Measurements from ENCODE around the gene PLD2. TPM values are rescaled to one million over a fixed set of nuclear protein-coding genes. Genes with fewer than 3 reads are reported as not detected.

The PLD2 gene
- 10 to 100 TPM; 23.6 to 31.4 TPM for total RNA-seq

- ATAC-seq (peak; percentile 99), DNase-seq (ENCODE audit: low spot score in 2 of 2) (peak; percentile 87 to 94)
- H3K36me3 Mint-ChIP-seq, result no peaks in the 10 kb centered on the region
- no peaks in the 10 kb centered on the region for H3K9me3 Mint-ChIP-seq
- H3K27ac Mint-ChIP-seq, result peak within 1 kb of the TSS; percentile 28 to 81
These were observed at the start of gene PLD2 for GRCh38 chr17:4806777-4807604. Gene PLD2, plus strand, starts transcription at chr17:4807152. Its CDS starts 621 bp downstream, at chr17:4807773.

- ATAC-seq, result no peak
- Mint-ChIP-seq H3K27ac (no peak overlapping the region), H3K36me3 (no peaks in the 10 kb centered on the region), H3K9me3 (no peaks in the 10 kb centered on the region)
- DNase-seq (ENCODE audit: low spot score in 2 of 2), result no peak
These were observed 47.1 kb upstream of the PLD2 start for GRCh38 chr17:4759776-4760236.

GRCh38 chr17:4764595-4764994 lies 42.4 kb upstream of the PLD2 start:
- Mint-ChIP-seq H3K27ac (no peak overlapping the region), H3K36me3 (no peaks in the 10 kb centered on the region), H3K9me3 (no peaks in the 10 kb centered on the region)
- DNase-seq (ENCODE audit: low spot score in 2 of 2), result no peak
- ATAC-seq, result no peak

- no peak for ATAC-seq
- no peaks in the 10 kb centered on the region for H3K36me3 Mint-ChIP-seq
- H3K27ac Mint-ChIP-seq, result no peak overlapping the region
- no peaks in the 10 kb centered on the region for H3K9me3 Mint-ChIP-seq
- DNase-seq (ENCODE audit: low spot score in 2 of 2), result no peak
These were observed 40.8 kb upstream of the PLD2 start for GRCh38 chr17:4766201-4766600.

- Mint-ChIP-seq H3K27ac (no peak overlapping the region), H3K9me3 (no peaks in the 10 kb centered on the region), H3K36me3 (no peaks in the 10 kb centered on the region)
- DNase-seq (ENCODE audit: low spot score in 2 of 2) (no peak), ATAC-seq (no peak)
These were observed 40.2 kb upstream of the PLD2 start for GRCh38 chr17:4766723-4767122.

GRCh38 chr17:4768298-4768697 lies 38.7 kb upstream of the PLD2 start:
- no peak overlapping the region for H3K27ac Mint-ChIP-seq
- ATAC-seq (no peak), DNase-seq (ENCODE audit: low spot score in 2 of 2) (no peak)
- no peaks in the 10 kb centered on the region for H3K36me3 Mint-ChIP-seq
- no peaks in the 10 kb centered on the region for H3K9me3 Mint-ChIP-seq

- DNase-seq (ENCODE audit: low spot score in 2 of 2) (no peak), ATAC-seq (peak in 1 of 2 donors; percentile 52)
- Mint-ChIP-seq H3K36me3 (no peaks in the 10 kb centered on the region), H3K27ac (no peak overlapping the region), H3K9me3 (no peaks in the 10 kb centered on the region)
These were observed 37.3 kb upstream of the PLD2 start for GRCh38 chr17:4769628-4770027.

GRCh38 chr17:4771519-4772234 lies 35.3 kb upstream of the PLD2 start, which contains the start of gene TM4SF5:
Gene TM4SF5, plus strand, starts transcription at chr17:4771886. Its CDS starts 37 bp downstream, at chr17:4771923.
- ATAC-seq (peak in 1 of 2 donors; percentile 20), DNase-seq (ENCODE audit: low spot score in 2 of 2) (no peak)
- no peaks in the 10 kb centered on the region for H3K9me3 Mint-ChIP-seq
- no peaks in the 10 kb centered on the region for H3K36me3 Mint-ChIP-seq
- H3K27ac Mint-ChIP-seq, result no peak within 1 kb of the TSS

GRCh38 chr17:4772235-4772613 lies 34.7 kb upstream of the PLD2 start:
- Mint-ChIP-seq H3K9me3 (no peaks in the 10 kb centered on the region), H3K27ac (no peak overlapping the region), H3K36me3 (no peaks in the 10 kb centered on the region)
- DNase-seq (ENCODE audit: low spot score in 2 of 2) (no peak), ATAC-seq (no peak)

GRCh38 chr17:4777969-4778760 lies 28.8 kb upstream of the PLD2 start:
- no peak overlapping the region for H3K27ac Mint-ChIP-seq
- H3K36me3 Mint-ChIP-seq, result no peaks in the 10 kb centered on the region
- no peak for ATAC-seq
- H3K9me3 Mint-ChIP-seq, result no peaks in the 10 kb centered on the region
- no peak for DNase-seq (ENCODE audit: low spot score in 2 of 2)

- DNase-seq (ENCODE audit: low spot score in 2 of 2) (no peak), ATAC-seq (no peak)
- Mint-ChIP-seq H3K36me3 (no peaks in the 10 kb centered on the region), H3K27ac (no peak overlapping the region), H3K9me3 (no peaks in the 10 kb centered on the region)
These were observed 26.5 kb upstream of the PLD2 start for GRCh38 chr17:4780325-4780955.

- DNase-seq (ENCODE audit: low spot score in 2 of 2), result peak in 1 of 2 donors; percentile 12
These were observed 24.3 kb upstream of the PLD2 start for GRCh38 chr17:4782652-4783051.

GRCh38 chr17:4785311-4786105 lies 21.4 kb upstream of the PLD2 start:
- no peaks in the 10 kb centered on the region for H3K9me3 Mint-ChIP-seq
- H3K36me3 Mint-ChIP-seq, result no peaks in the 10 kb centered on the region
- DNase-seq (ENCODE audit: low spot score in 2 of 2), result peak in 1 of 2 donors; percentile 27
- H3K27ac Mint-ChIP-seq, result no peak overlapping the region
- ATAC-seq, result no peak

More at GRCh38 chr17:4782652-4783051, 24.3 kb upstream of the PLD2 start:
- Mint-ChIP-seq H3K27ac (no peak overlapping the region), H3K9me3 (no peaks in the 10 kb centered on the region), H3K36me3 (no peaks in the 10 kb centered on the region)
- peak; percentile 39 to 41 for ATAC-seq

GRCh38 chr17:4786106-4786511 lies 20.8 kb upstream of the PLD2 start, which contains the start of gene VMO1:
Gene VMO1, minus strand, starts transcription at chr17:4786364. Its CDS starts 12 bp downstream, at chr17:4786352.
- H3K9me3 Mint-ChIP-seq, result no peaks in the 10 kb centered on the region
- H3K36me3 Mint-ChIP-seq, result no peaks in the 10 kb centered on the region
- H3K27ac Mint-ChIP-seq, result no peak within 1 kb of the TSS
- DNase-seq (ENCODE audit: low spot score in 2 of 2) (no peak), ATAC-seq (no peak)

GRCh38 chr17:4786516-4786915 lies 20.4 kb upstream of the PLD2 start:
- Mint-ChIP-seq H3K9me3 (no peaks in the 10 kb centered on the region), H3K27ac (no peak overlapping the region), H3K36me3 (no peaks in the 10 kb centered on the region)
- DNase-seq (ENCODE audit: low spot score in 2 of 2) (no peak), ATAC-seq (no peak)

Data from activated naive CD4-positive, alpha-beta T cell treated with anti-CD3 and anti-CD28 coated beads, Interleukin-2, amount 50 U/mL, for 72 hours (primary cell).